ENCODE measurements around the gene STRBP.

GRCh38 chr9:123162791-123163345, 105.5 kb downstream of the STRBP start:
- TF ChIP-seq CTCF (IDR thresholded peaks at IDR 0.05; ENCODE audit: low read depth, low read length, poor library complexity, severe bottlenecking) (no peak), EZH2phosphoT487 (IDR thresholded peaks at IDR 0.05; ENCODE audit: borderline replicate concordance, low read length) (no peak)

Data from DOHH2 (cell line).